Superior temporal gyrus (tissue), 1 donor: ENCODE measurements around the gene CDC14A.
"Not testable (repeated sequence)": the region's sequence is repeated elsewhere in the genome, so short reads cannot be mapped to it uniquely, and the experiment has no call there.

Experiments
- DNase-seq: peaks from one replicate; pipeline ENCODE4 v3.0.0-alpha.2; 2016; ENCODE audit errors: extremely low spot score

CDC14A gene

GRCh38 chr1:100362821-100363466 lies 10.6 kb downstream of the CDC14A start:
- DNase-seq = no peak

- no peak for DNase-seq
Observed at GRCh38 chr1:100363831-100364230, 11.5 kb downstream of the CDC14A start.

DNA sequence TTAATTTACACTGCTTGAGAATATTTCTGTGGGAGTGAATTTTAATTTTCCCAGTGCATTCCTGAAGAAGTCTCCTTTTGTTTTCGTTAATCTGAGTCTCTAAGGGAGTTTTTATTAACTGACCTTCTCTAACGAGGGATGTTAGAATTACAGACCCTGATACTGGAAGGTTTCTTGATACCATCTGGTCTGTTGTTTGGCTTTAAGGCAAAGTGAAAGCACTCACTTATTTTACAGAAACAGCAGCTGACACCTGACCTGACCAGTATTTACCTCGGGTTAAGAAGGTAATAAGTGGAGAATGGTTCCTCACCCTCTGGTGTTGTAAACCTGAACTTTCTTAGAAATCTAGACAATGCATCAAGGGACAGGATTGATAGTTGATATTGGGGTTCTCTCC lies 12.4 kb downstream of the CDC14A start:
- no peak for DNase-seq

GRCh38 chr1:100366209-100366525 lies 13.9 kb downstream of the CDC14A start:
- DNase-seq = no peak

- not testable (repeated sequence) for DNase-seq
Observed at GRCh38 chr1:100369339-100369738, 17.0 kb downstream of the CDC14A start.

DNA sequence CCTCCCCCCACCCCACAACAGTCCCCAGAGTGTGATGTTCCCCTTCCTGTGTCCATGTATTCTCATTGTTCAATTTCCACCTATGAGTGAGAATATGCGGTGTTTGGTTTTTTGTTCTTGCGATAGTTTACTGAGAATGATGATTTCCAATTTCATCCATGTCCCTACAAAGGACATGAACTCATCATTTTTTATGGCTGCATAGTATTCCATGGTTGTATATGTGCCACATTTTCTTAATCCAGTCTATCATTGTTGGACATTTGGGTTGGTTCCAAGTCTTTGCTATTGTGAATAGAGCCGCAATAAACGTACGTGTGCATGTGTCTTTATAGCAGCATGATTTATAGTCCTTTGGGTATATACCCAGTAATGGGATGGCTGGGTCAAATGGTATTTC lies 21.6 kb downstream of the CDC14A start:
- DNase-seq = not testable (repeated sequence)

DNA sequence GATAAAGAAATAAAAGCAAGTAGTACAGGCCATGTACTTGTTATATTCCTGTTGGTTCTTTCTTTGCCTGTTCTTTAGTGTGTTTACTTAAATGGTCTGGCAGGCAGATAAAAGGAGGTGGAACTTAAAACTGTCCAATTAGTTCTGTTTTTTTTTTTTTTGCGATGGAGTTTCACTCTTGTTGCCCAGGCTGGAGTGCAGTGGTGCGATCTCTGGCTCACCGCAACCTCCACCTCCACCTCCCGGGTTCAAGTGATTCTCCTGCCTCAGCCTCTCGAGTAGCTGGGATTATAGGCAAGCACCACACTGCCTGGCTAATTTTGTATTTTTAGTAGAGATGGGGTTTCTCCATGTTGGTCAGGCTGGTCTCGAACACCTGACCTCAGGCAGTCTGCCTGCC lies 24.6 kb downstream of the CDC14A start:
- DNase-seq = not testable (repeated sequence)

- no peak for DNase-seq
Observed at GRCh38 chr1:100377590-100378361, 25.5 kb downstream of the CDC14A start.

DNA sequence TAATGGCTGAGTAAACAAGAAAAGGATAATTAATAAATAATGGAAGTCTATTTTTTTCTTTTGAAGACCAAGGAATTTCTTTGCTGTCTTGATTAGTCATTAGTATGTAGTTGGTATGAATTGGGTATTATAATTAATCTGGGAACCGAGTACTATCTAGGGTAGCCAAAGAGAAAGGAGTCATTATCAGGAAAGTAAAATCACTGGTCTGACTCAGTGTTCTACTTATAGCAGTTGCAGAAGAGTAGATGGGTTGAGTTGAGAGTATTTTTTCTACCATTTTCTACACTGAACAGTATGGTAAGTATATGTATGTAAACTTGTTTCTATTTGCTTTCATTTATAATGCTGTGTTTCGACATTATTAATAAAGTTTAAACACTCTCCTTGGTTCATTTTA lies 26.6 kb downstream of the CDC14A start:
- DNase-seq = no peak

DNA sequence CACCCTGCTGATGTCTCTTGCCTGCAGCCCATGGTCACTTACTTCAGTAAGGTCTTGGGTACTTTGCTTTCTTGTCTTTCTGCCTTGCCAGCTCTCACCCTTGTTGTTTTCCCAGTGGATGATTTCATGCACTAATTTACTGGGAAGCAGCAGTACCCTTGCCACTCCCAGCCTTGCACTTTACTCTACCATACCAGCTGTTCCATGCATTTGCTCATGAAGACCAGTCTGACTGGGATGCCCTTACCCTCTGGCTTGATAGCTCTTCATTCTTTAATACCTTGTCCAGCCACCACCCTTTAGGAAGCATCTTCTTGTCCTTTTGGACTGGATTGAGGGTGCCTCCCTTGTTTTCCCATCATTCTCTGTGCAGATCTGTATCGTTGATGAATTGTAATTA lies 28.3 kb downstream of the CDC14A start:
- DNase-seq = no peak

GRCh38 chr1:100382657-100383056 lies 30.4 kb downstream of the CDC14A start:
- no peak for DNase-seq

- DNase-seq = no peak
Observed at GRCh38 chr1:100383743-100384405, 31.6 kb downstream of the CDC14A start.

- DNase-seq = no peak
Observed at GRCh38 chr1:100387209-100387608, 34.9 kb downstream of the CDC14A start.

GRCh38 chr1:100387657-100388350 lies 35.5 kb downstream of the CDC14A start:
- DNase-seq = no peak

- no peak for DNase-seq
Observed at GRCh38 chr1:100390531-100390930, 38.2 kb downstream of the CDC14A start.

DNA sequence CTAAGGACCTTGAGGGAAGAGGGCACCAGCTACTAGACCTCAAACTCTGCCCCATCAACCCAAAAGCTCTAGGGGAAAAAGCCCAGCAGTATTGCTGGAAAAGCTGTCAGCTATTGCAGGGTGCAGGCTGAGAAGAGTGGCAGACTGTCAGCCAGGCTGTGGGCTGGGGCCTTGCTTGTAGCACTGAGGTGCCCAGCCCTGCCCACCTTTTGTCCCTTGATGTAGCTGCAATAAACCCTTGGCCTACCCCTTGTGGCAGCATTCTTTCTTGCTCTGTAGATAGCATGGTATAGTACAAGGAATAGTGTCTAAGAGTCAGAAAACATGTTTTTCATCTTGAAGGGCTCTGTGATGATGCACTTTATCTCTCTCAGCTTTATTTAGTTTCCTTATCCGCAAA lies 39.4 kb downstream of the CDC14A start:
- DNase-seq = no peak

- DNase-seq = no peak
Observed at GRCh38 chr1:100392756-100393155, 40.5 kb downstream of the CDC14A start.

- no peak for DNase-seq
Observed at GRCh38 chr1:100394285-100394684, 42.0 kb downstream of the CDC14A start.

GRCh38 chr1:100395913-100396312 lies 43.6 kb downstream of the CDC14A start:
- DNase-seq = no peak

DNA sequence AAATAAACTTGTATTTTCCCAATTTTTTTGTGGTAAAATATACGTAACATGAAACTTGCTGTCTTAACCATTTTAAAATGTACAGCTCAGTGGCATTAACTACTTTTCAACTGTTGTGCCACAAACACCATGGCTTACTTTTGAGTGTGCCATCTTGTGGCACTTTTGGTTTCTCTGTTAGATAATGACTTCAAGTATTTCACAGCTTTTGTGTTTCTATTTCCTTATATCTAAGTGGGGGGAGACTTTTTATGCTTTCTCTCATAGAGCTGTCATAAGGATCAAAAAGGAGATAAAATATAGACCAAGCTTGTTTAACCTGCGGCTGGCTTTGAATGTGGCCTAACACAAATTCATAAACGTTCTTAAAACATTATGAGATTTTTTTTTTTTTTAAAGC lies 44.3 kb downstream of the CDC14A start:
- DNase-seq = no peak

DNA sequence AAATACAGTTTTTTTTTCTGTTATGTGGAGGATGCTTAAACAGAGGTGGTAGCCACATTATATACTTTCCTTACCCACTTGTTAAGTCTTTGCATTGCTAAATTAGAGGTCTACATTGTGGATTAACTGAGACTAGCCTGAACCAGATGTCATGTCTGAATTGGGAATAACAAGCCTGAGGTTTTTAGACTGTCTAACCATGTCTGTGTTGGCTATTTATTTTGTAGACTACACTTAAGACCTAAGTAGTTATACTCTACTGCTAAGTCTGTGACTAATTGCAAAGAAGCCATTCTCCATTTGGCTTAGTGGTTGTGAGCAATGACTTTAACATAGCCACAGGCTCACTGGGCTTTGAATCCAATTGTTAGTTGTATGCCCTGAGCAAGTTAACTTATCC lies 45.4 kb downstream of the CDC14A start:
- no peak for DNase-seq

DNA sequence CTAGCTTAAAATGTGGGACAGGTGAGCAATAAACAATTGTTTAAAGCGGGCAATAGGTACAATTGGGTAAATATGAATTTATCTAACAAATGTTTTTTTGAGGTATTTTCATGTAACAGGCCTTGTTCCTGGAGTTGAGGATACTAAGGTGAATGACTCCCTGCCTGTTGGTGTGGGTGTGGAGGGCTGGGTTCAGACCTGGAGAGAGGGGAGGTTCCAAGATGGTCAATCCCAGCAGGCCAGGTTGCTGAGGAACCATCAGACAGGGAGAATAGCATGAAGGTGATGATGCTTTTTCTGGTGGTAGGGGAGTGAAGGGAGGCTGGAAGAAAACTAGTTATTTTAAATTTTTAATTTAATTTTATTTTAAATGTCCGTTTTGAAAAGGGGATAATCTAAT lies 46.3 kb downstream of the CDC14A start:
- no peak for DNase-seq

GRCh38 chr1:100400404-100400803 lies 48.1 kb downstream of the CDC14A start:
- DNase-seq = no peak
